ENCODE data around the gene C19orf67. TPM values are rescaled to one million over a fixed set of nuclear protein-coding genes. Genes with fewer than 3 reads are reported as not detected.
A peak's percentile ranks its signal among the peaks of the same experiment; 100 is the strongest.

The C19orf67 gene
- total RNA-seq, 5 donors from 2014 or later (not counting 1 experiment from before 2014, with no cell fraction given) = 0.53 to 0.98 (median 0.58) TPM; not detected in 2

DNA sequence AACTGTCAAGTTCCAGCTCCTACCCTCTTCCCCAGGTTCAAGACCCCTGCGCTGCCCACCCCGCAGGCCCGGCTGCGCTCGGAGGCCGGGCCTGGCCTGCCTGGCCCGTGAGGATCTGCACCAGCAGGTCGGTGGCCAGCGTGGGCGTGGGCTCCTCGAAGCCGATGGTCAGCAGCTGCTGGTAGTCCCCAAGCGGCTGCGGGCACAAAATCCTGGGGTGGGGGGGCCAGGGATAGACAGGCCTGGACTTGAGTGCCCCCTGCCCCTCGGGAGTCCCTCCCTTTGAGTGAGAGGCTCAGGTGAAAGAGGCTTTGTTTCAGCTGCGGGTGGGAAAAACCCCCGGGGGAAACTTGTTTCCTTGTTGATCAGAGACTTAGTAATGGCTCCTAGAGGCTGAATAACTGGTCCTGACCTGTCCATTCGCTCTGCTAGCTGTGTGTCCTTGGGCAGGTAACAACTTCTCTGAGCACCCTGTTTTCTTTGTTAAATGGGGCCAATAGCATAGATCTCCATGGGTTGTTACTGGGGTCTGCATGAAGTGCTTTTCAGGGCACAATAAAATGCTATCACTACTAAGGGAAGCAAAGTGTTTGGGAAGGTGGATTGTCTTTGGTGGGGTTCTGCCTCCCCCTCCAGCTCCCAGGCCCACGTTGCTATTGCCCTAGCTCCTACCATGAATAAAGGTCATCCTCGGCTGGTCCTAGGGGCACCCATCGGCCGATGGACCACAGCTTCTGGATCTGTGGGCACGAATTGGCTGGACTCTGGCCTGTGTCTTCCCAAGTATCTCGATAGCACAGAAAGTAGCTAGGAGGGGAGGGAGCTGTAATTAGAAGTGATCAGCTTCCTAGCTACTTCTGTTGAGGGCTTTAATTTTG is 3.5 kb downstream of the C19orf67 start:
- Mint-ChIP-seq H3K9me3 (no peaks in the 10 kb centered on the region), H3K36me3 (no peaks in the 10 kb centered on the region), H3K27me3 (no peaks in the 10 kb centered on the region), H3K4me3 (peak overlapping the region; percentile 85 to 93 (median 90)), H3K27ac (peak overlapping the region; percentile 91 to 93), H3K4me1 (peaks cover 20 to 24% (median 21%) of the 10 kb centered on the region in 3 donors)
- no peaks in the 10 kb centered on the region for H3K27me3 ChIP-seq (replicated peaks in 1 of 2; ENCODE audit: control insufficient read depth in 2 of 2, extremely low read depth in 1 of 2, insufficient read depth in 2 of 2, low read length in 1 of 2)
- H3K36me3 ChIP-seq (ENCODE audit: control insufficient read depth in 2 of 2, extremely low read depth in 1 of 2, insufficient read depth in 1 of 2, low read length in 1 of 2) = no peaks in the 10 kb centered on the region
- peak overlapping the region; percentile 66 to 75 for H3K4me3 ChIP-seq (ENCODE audit: control insufficient read depth in 1 of 2, extremely low read depth in 1 of 2, low read length in 1 of 2)
- CTCF ChIA-PET = interaction anchor here (0.5 to 2.0 kb wide), 6 partner anchors 34 to 196 kb away, joined by 3 to 10 read pairs (median 7); partner anchors contain the start of gene ASF1B (in 1 of the 2)
- no peak for ATAC-seq (replicated peaks in 1 of 4)
- H3K4me1 ChIP-seq (ENCODE audit: control insufficient read depth in 1 of 2, extremely low read depth in 1 of 2, insufficient read depth in 2 of 2, low read length in 2 of 2) = peaks cover 9 to 21% of the 10 kb centered on the region in 2 experiments
- 30% methylated on average over 19 of the region's 24 CpGs for WGBS (ENCODE audit: insufficient coverage)
- peak in 18 of 35 experiments; percentile 3 to 73 (median 32) for DNase-seq
- POLR2A ChIA-PET = interaction anchor here in 1 of 2 donors (0.7 kb wide), 1 partner anchor 109 kb away, joined by 3 read pairs; no protein-coding TSS in a partner anchor
- no peaks in the 10 kb centered on the region for H3K9me3 ChIP-seq
- H3K27ac ChIP-seq (ENCODE audit: low read length) = peak overlapping the region; percentile 68

DNA sequence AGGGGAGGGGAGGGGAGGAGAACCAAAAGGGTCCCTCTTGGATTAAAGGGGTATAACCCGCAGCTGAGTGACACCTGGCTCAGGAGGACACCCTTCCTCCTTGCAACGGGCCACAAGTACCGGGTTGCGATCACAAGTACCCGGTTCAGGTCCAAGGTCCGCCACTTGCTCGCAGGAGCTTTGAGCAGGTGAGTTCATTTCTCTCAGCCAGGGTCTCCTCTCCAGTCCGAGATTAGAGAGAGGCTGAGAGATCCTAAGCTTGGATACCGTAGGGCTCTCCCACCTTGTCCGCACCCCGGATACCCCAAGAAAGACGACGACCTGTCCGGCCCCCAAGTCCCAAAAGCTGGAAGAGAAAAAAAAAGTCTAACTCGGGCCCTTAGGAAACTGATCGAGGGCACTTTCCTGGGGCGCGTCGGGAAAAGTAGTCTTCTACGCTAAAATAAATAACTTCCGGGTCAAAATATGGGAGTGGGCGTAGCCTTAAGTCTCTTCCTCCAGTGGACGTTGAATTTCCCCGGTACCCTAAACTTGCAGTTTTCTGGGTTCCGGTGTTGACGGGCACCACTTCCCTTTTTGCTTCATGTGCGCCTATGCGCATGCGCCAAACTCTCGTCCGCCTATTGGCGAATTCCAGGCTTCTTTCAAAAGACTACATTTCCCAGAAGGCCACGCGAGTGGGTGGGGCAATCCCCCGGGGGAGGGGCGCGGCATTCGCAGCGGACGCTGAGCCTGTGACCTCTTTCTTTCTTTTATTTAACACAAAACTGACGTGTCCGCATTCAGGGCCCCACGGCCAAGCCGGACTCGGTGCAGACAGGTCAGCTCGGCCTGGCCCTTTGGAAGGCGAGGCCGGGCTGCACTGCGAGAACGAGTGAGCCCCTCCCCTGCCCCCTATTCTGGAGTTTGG is 4.4 kb downstream of the C19orf67 start:
- Histone ChIP-seq H3K27ac (ENCODE audit: low read length) (peak overlapping the region; percentile 86), H3K9me3 (no peaks in the 10 kb centered on the region), H3K4me3 (ENCODE audit: control insufficient read depth in 1 of 2, extremely low read depth in 1 of 2, low read length in 1 of 2) (peak overlapping the region; percentile 66 to 75), H3K36me3 (ENCODE audit: control insufficient read depth in 2 of 2, extremely low read depth in 1 of 2, insufficient read depth in 1 of 2, low read length in 1 of 2) (no peaks in the 10 kb centered on the region), H3K4me1 (ENCODE audit: control insufficient read depth in 1 of 2, extremely low read depth in 1 of 2, insufficient read depth in 2 of 2, low read length in 2 of 2) (peaks cover 9 to 21% of the 10 kb centered on the region in 2 experiments), H3K27me3 (replicated peaks in 1 of 2; ENCODE audit: control insufficient read depth in 2 of 2, extremely low read depth in 1 of 2, insufficient read depth in 2 of 2, low read length in 1 of 2) (no peaks in the 10 kb centered on the region)
- Mint-ChIP-seq H3K4me3 (peak overlapping the region; percentile 85 to 93 (median 90)), H3K9me3 (no peaks in the 10 kb centered on the region), H3K4me1 (peaks cover 20 to 24% (median 21%) of the 10 kb centered on the region in 3 donors), H3K27me3 (no peaks in the 10 kb centered on the region), H3K27ac (peak overlapping the region; percentile 91 to 93), H3K36me3 (no peaks in the 10 kb centered on the region)
- ChIA-PET POLR2A (no interaction called here), CTCF (interaction anchor here in 1 of 2 donors (0.6 to 2.0 kb wide), 5 partner anchors 34 to 195 kb away, joined by 3 to 8 read pairs (median 5); partner anchors contain the start of gene ASF1B)
- peak; percentile 94 to 96 (median 95) for ATAC-seq (replicated peaks in 1 of 4)
- peak; percentile 96 to 100 (median 99) for DNase-seq
- under 1% methylated on average over 34 of the region's 50 CpGs for WGBS (ENCODE audit: insufficient coverage)

DNA sequence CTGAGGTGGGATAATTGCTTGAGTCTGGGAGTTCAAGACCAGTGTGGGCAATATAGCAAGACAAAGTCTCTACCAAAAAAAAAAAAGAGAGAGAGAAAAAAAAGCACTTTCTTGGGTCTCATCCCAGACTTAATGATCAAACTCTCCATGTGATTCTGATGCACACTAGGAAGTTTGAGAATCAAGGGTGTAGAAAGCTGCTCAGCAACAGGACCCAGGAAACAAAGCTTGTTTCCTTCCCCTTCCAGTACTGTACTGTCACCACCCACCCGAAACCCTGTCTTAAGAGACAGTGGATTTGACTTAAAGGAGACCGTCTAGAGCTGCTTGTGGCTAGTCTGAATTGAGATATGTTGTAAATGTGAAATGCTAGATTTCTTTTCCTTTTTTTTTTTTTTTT is 7.2 kb downstream of the C19orf67 start:
- Histone ChIP-seq H3K36me3 (ENCODE audit: control insufficient read depth in 2 of 2, extremely low read depth in 1 of 2, insufficient read depth in 1 of 2, low read length in 1 of 2) (no peaks in the 10 kb centered on the region), H3K27me3 (replicated peaks in 1 of 2; ENCODE audit: control insufficient read depth in 2 of 2, extremely low read depth in 1 of 2, insufficient read depth in 2 of 2, low read length in 1 of 2) (no peaks in the 10 kb centered on the region), H3K4me1 (ENCODE audit: control insufficient read depth in 1 of 2, extremely low read depth in 1 of 2, insufficient read depth in 2 of 2, low read length in 2 of 2) (peaks cover 24 to 41% of the 10 kb centered on the region in 2 experiments), H3K27ac (ENCODE audit: low read length) (no peak overlapping the region), H3K9me3 (no peaks in the 10 kb centered on the region), H3K4me3 (ENCODE audit: control insufficient read depth in 1 of 2, extremely low read depth in 1 of 2, low read length in 1 of 2) (no peak overlapping the region)
- peaks cover 30 to 39% (median 36%) of the 10 kb centered on the region in 3 donors for H3K4me1 Mint-ChIP-seq
- POLR2A ChIA-PET = no interaction called here
- no peak overlapping the region for H3K4me3 Mint-ChIP-seq
- H3K27me3 Mint-ChIP-seq = no peaks in the 10 kb centered on the region
- WGBS (ENCODE audit: insufficient coverage) = no CpG with 5 or more reads among the region's 2 CpGs
- DNase-seq (no peak), ATAC-seq (replicated peaks in 1 of 4) (no peak)
- no peak overlapping the region for H3K27ac Mint-ChIP-seq
- CTCF ChIA-PET = interaction anchor here (0.6 to 1.3 kb wide), 5 partner anchors 17 to 553 kb away, joined by 3 to 7 read pairs (median 5); partner anchors contain the start of gene ASF1B (in 1 of the 2)
- H3K9me3 Mint-ChIP-seq = no peaks in the 10 kb centered on the region
- H3K36me3 Mint-ChIP-seq = no peaks in the 10 kb centered on the region

DNA sequence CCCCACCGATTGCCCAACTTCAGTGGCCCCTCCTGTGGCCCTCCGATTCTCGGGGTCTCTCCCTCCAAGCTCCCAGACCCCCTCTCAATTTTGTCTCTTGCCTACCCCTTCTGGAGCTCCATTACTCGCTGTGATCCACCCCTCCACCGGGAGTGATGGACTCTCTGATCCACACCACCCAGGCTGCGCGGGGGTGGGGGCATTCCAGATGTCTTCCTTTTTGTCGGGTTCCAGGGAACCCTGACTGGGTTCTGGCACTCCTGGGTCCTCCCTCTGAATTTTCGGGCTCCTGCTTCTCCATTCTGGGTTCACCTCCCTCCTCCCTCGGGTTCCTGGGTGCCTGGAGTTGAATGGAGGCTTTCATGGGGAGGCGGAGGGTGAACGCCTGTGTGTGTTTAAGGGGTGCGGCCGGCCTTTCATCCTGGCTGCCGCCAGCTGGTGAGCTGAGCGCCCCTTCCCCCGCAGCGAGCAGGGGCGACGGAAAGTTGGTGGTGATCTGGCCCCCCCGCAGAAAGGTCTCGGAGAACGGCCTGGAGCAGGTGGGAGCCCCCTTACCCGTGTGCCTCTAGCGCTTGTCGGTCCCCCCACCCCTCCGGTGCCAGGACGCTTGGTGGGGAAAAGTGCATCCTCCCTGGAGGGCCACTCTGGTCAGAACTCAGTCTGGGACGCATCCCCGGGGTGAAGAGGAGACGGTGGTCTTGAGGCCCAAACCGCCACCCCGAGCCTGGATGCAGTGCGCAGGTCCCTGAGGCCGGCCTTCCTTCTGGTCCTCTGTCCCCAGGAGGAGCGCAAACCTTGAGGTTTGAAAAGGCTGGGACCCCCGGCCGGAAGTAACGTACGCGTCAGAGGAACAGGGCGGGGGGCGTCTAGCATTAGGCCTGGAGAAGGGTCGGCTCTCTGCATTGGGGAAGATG is 11.4 kb downstream of the C19orf67 start:
- WGBS (ENCODE audit: insufficient coverage) = 3% methylated on average over 36 of the region's 44 CpGs
- Mint-ChIP-seq H3K9me3 (no peaks in the 10 kb centered on the region), H3K4me1 (peaks cover 9 to 22% (median 19%) of the 10 kb centered on the region in 3 donors), H3K27ac (peak overlapping the region; percentile 82 to 86), H3K4me3 (peak overlapping the region; percentile 88 to 97 (median 89)), H3K36me3 (no peaks in the 10 kb centered on the region), H3K27me3 (no peaks in the 10 kb centered on the region)
- H3K9me3 ChIP-seq = no peaks in the 10 kb centered on the region
- POLR2A ChIA-PET = interaction anchor here in 1 of 2 donors (1.1 kb wide), 1 partner anchor 15 kb away, joined by 3 read pairs; no protein-coding TSS in a partner anchor
- CTCF ChIA-PET = interaction anchor here in 1 of 2 donors (1.0 kb wide), 1 partner anchor 63 kb away, joined by 5 read pairs; the partner anchor contains the start of gene ASF1B
- H3K36me3 ChIP-seq (ENCODE audit: control insufficient read depth in 2 of 2, extremely low read depth in 1 of 2, insufficient read depth in 1 of 2, low read length in 1 of 2) = no peaks in the 10 kb centered on the region
- peaks cover 0 to 15% of the 10 kb centered on the region in 2 experiments for H3K27me3 ChIP-seq (replicated peaks in 1 of 2; ENCODE audit: control insufficient read depth in 2 of 2, extremely low read depth in 1 of 2, insufficient read depth in 2 of 2, low read length in 1 of 2)
- DNase-seq (peak in 3 of 35 experiments; percentile 26 to 38 (median 37)), ATAC-seq (replicated peaks in 1 of 4) (peak; percentile 3 to 23 (median 12))
- H3K27ac ChIP-seq (ENCODE audit: low read length) = peak overlapping the region; percentile 66
- H3K4me1 ChIP-seq (ENCODE audit: control insufficient read depth in 1 of 2, extremely low read depth in 1 of 2, insufficient read depth in 2 of 2, low read length in 2 of 2) = peaks cover 17 to 38% of the 10 kb centered on the region in 2 experiments
- peak overlapping the region; percentile 75 to 90 for H3K4me3 ChIP-seq (ENCODE audit: control insufficient read depth in 1 of 2, extremely low read depth in 1 of 2, low read length in 1 of 2)

DNA sequence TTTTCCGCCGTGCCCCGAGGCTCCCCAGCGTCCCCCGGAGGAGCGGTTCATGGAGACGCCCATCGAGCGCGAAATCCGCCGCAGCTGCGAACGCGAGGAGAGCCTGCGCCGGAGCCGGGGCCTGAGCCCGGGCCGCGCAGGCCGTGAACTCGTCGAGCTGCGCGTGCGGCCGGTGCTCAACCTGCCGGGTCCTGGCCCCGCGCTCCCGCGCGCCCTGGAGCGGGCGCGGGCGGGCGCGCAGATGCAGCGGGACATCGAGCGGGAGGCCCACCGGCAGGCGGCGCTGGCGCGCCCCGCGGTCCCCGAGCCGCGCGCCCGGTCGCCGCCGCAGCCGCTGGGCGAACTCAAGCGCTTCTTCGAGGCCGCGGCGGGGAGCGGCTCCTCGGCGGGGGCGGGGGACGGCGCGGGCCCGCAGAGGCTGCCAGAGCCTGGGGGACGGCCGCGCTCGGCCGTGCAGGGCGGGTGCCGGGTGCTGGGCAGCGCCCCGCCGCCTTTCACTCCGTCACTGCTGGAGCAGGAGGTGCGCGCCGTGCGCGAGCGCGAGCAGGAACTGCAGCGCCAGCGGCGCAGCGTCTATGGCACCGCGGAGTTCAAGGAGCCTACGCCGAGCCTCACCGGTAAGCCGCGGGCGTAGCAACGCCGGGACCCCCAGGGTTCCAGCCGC is 12.2 kb downstream of the C19orf67 start:
- peak overlapping the region; percentile 75 to 90 for H3K4me3 ChIP-seq (ENCODE audit: control insufficient read depth in 1 of 2, extremely low read depth in 1 of 2, low read length in 1 of 2)
- Mint-ChIP-seq H3K27me3 (no peaks in the 10 kb centered on the region), H3K4me3 (peak overlapping the region; percentile 88 to 97 (median 89)), H3K36me3 (no peaks in the 10 kb centered on the region), H3K9me3 (no peaks in the 10 kb centered on the region), H3K27ac (peak overlapping the region in 1 of 2 donors; percentile 86), H3K4me1 (peaks cover 9 to 22% (median 19%) of the 10 kb centered on the region in 3 donors)
- H3K9me3 ChIP-seq = no peaks in the 10 kb centered on the region
- ChIA-PET CTCF (interaction anchor here in 1 of 2 donors (1.0 kb wide), 1 partner anchor 63 kb away, joined by 5 read pairs; the partner anchor contains the start of gene ASF1B), POLR2A (interaction anchor here in 1 of 2 donors (1.1 kb wide), 1 partner anchor 15 kb away, joined by 3 read pairs; no protein-coding TSS in a partner anchor)
- H3K27me3 ChIP-seq (replicated peaks in 1 of 2; ENCODE audit: control insufficient read depth in 2 of 2, extremely low read depth in 1 of 2, insufficient read depth in 2 of 2, low read length in 1 of 2) = peaks cover 0 to 17% of the 10 kb centered on the region in 2 experiments
- H3K4me1 ChIP-seq (ENCODE audit: control insufficient read depth in 1 of 2, extremely low read depth in 1 of 2, insufficient read depth in 2 of 2, low read length in 2 of 2) = peaks cover 17 to 38% of the 10 kb centered on the region in 2 experiments
- DNase-seq = peak; percentile 50 to 90 (median 71)
- H3K36me3 ChIP-seq (ENCODE audit: control insufficient read depth in 2 of 2, extremely low read depth in 1 of 2, insufficient read depth in 1 of 2, low read length in 1 of 2) = no peaks in the 10 kb centered on the region
- peak; percentile 79 to 82 (median 80) for ATAC-seq (replicated peaks in 1 of 4)
- H3K27ac ChIP-seq (ENCODE audit: low read length) = peak overlapping the region; percentile 66
- WGBS (ENCODE audit: insufficient coverage) = under 1% methylated on average over 106 of the region's 106 CpGs
